ENCODE data around the gene VAV1.

DNA sequence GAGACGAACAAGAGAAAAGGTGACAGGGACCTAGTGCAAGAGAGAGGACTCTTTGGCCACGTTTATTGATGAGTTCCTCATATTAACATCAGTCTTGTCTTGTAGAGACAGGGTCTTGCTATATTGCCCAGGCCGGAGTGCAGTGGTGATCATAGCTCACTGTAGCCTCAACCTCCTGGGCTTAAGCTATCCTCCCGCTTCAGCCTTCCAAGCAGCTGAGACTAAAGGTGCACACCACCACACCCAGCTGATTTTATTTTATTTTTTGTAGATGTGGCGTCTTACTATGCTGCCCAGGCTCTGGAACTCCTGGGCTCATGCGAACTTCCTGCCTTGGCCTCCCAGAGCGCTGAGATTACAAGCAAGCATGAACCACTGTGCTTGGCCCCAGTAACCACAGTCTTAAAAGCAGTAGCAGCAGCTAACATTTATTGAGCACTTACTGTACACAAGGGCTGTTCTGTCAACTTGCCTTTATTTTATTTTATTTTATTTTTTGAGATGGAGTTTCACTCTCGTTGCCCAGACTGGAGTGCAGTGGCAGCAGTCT is 4.2 kb upstream of the VAV1 start:
- TF ChIP-seq, protein P1, sequence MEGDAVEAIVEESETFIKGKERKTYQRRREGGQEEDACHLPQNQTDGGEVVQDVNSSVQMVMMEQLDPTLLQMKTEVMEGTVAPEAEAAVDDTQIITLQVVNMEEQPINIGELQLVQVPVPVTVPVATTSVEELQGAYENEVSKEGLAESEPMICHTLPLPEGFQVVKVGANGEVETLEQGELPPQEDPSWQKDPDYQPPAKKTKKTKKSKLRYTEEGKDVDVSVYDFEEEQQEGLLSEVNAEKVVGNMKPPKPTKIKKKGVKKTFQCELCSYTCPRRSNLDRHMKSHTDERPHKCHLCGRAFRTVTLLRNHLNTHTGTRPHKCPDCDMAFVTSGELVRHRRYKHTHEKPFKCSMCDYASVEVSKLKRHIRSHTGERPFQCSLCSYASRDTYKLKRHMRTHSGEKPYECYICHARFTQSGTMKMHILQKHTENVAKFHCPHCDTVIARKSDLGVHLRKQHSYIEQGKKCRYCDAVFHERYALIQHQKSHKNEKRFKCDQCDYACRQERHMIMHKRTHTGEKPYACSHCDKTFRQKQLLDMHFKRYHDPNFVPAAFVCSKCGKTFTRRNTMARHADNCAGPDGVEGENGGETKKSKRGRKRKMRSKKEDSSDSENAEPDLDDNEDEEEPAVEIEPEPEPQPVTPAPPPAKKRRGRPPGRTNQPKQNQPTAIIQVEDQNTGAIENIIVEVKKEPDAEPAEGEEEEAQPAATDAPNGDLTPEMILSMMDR (IDR thresholded peaks at IDR 0.05), result no peak
- no peak for TF ChIP-seq POLR2A (IDR thresholded peaks at IDR 0.05)
